Liver (tissue), 3 donors: ENCODE results near the gene GPATCH3.

Experiments used
- EGR1 ChIP-seq, 2 donors: IDR thresholded peaks; 2 replicates each; pipeline ENCODE4 v1.6.1; 2016 to 2018; ENCODE audit warnings: antibody characterized with exemption in 2 of 2, low read depth in 2 of 2
- FOXA1 ChIP-seq: IDR thresholded peaks from 2 replicates; pipeline ENCODE4 v1.6.1; 2016; ENCODE audit warnings: antibody characterized with exemption
- GABPA ChIP-seq, 2 donors: IDR thresholded peaks in 1 of 2; conservative IDR thresholded peaks in 1 of 2; 2 replicates each; pipeline ENCODE4 v1.6.1; 2016; ENCODE audit warnings: antibody characterized with exemption in 2 of 2, mild to moderate bottlenecking in 1 of 2, moderate library complexity in 1 of 2
- HNF4A ChIP-seq, 2 donors: conservative IDR thresholded peaks; 2 replicates each; pipeline ENCODE4 v1.6.1; 2016; ENCODE audit warnings: antibody characterized with exemption in 2 of 2, mild to moderate bottlenecking in 2 of 2
- JUND ChIP-seq, 2 donors: IDR thresholded peaks; 2 replicates each; pipeline ENCODE4 v1.6.1; 2016; ENCODE audit warnings: antibody characterized with exemption in 2 of 2
- NR2F2 ChIP-seq: IDR thresholded peaks from 2 replicates; pipeline ENCODE4 v1.6.1; 2016; ENCODE audit warnings: antibody characterized with exemption
- SP1 ChIP-seq: IDR thresholded peaks from 2 replicates; pipeline ENCODE4 v1.6.1; 2018; ENCODE audit warnings: antibody characterized with exemption, mild to moderate bottlenecking
- TAF1 ChIP-seq: conservative IDR thresholded peaks from 2 replicates; pipeline ENCODE4 v1.6.1; 2016; ENCODE audit warnings: antibody characterized with exemption, mild to moderate bottlenecking
- TF ChIP-seq, protein P1 (sequence below): fragments of 150-350 bp; IDR thresholded peaks from 2 replicates; pipeline ENCODE4 v1.5.1; 2017; ENCODE audit warnings: improper control_type of control experiment, low read depth, low read length; ENCODE audit not compliant: missing input control
- TF ChIP-seq, protein P2 (sequence below): IDR thresholded peaks from 2 replicates; pipeline ENCODE4 v1.6.1; 2016; ENCODE audit warnings: antibody characterized with exemption, mild to moderate bottlenecking
- TF ChIP-seq, protein P3 (sequence below): IDR thresholded peaks from 2 replicates; pipeline ENCODE4 v1.6.1; 2016; ENCODE audit warnings: antibody characterized with exemption
- TF ChIP-seq, protein P4 (sequence below): IDR thresholded peaks from 2 replicates; pipeline ENCODE4 v1.6.1; 2016; ENCODE audit warnings: antibody characterized with exemption
- TF ChIP-seq, protein P5 (sequence below): IDR thresholded peaks from 2 replicates; pipeline ENCODE4 v1.6.1; 2016; ENCODE audit warnings: antibody characterized with exemption
- donor health status: healthy.
- donor health status: healthy.

DNA sequence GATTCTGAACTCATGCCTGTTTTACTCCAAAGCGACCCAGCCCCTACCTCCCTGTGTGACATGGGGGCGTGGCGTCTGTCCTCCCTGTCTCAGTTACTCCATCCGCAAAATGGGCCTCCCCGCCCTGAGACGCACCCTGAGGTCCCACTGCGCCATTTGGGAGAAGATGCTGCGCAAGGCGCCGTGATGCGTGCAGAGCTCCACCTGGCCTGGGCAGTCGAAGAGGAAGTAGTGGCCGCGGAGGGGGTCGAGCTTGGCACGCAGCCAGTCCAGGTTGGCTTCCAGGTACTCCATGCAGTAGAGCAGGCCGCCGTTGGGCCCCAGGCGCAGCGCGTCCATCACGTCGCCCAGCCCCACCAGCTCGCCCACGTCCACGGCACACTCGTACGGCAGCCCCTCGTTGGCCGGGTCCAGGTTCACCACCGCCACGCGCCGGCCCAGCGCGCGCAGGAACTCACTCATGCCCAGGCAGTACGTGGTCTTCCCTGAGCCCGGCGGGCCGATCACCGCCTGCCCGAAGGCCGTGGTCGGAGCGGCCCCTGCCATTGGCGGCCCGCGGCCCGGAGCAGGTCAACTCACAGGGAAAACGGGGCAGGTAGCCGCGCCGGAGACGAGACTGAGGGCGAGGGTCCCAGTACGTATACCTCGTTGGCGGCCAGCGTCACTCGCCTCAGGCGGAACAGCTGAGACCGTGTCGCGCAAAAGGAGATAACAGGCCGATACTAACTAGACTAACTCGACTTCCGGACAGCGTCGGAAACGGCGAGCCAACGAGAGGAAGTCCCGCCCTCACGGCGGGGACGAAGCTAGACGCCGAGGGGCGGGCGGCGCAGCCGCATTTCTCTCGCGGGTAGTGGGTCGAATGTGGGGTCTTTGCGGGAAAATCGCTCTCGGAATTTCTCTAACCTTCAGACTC, 10.5 kb downstream of the GPATCH3 start, which contains the start of gene GPN2:
- TF ChIP-seq, protein P1, sequence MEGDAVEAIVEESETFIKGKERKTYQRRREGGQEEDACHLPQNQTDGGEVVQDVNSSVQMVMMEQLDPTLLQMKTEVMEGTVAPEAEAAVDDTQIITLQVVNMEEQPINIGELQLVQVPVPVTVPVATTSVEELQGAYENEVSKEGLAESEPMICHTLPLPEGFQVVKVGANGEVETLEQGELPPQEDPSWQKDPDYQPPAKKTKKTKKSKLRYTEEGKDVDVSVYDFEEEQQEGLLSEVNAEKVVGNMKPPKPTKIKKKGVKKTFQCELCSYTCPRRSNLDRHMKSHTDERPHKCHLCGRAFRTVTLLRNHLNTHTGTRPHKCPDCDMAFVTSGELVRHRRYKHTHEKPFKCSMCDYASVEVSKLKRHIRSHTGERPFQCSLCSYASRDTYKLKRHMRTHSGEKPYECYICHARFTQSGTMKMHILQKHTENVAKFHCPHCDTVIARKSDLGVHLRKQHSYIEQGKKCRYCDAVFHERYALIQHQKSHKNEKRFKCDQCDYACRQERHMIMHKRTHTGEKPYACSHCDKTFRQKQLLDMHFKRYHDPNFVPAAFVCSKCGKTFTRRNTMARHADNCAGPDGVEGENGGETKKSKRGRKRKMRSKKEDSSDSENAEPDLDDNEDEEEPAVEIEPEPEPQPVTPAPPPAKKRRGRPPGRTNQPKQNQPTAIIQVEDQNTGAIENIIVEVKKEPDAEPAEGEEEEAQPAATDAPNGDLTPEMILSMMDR = no peak
- TF ChIP-seq, protein P2, sequence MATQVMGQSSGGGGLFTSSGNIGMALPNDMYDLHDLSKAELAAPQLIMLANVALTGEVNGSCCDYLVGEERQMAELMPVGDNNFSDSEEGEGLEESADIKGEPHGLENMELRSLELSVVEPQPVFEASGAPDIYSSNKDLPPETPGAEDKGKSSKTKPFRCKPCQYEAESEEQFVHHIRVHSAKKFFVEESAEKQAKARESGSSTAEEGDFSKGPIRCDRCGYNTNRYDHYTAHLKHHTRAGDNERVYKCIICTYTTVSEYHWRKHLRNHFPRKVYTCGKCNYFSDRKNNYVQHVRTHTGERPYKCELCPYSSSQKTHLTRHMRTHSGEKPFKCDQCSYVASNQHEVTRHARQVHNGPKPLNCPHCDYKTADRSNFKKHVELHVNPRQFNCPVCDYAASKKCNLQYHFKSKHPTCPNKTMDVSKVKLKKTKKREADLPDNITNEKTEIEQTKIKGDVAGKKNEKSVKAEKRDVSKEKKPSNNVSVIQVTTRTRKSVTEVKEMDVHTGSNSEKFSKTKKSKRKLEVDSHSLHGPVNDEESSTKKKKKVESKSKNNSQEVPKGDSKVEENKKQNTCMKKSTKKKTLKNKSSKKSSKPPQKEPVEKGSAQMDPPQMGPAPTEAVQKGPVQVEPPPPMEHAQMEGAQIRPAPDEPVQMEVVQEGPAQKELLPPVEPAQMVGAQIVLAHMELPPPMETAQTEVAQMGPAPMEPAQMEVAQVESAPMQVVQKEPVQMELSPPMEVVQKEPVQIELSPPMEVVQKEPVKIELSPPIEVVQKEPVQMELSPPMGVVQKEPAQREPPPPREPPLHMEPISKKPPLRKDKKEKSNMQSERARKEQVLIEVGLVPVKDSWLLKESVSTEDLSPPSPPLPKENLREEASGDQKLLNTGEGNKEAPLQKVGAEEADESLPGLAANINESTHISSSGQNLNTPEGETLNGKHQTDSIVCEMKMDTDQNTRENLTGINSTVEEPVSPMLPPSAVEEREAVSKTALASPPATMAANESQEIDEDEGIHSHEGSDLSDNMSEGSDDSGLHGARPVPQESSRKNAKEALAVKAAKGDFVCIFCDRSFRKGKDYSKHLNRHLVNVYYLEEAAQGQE = peak; percentile 78
- TF ChIP-seq GABPA (IDR thresholded peaks at IDR 0.05 in 1 of 2, conservative IDR thresholded peaks at IDR 0.05 in 1 of 2) = peak; percentile 76 to 95
- TF ChIP-seq SP1 = no peak
- TF ChIP-seq, protein P3, sequence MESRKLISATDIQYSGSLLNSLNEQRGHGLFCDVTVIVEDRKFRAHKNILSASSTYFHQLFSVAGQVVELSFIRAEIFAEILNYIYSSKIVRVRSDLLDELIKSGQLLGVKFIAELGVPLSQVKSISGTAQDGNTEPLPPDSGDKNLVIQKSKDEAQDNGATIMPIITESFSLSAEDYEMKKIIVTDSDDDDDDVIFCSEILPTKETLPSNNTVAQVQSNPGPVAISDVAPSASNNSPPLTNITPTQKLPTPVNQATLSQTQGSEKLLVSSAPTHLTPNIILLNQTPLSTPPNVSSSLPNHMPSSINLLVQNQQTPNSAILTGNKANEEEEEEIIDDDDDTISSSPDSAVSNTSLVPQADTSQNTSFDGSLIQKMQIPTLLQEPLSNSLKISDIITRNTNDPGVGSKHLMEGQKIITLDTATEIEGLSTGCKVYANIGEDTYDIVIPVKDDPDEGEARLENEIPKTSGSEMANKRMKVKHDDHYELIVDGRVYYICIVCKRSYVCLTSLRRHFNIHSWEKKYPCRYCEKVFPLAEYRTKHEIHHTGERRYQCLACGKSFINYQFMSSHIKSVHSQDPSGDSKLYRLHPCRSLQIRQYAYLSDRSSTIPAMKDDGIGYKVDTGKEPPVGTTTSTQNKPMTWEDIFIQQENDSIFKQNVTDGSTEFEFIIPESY = peak; percentile 89
- TF ChIP-seq, protein P4, sequence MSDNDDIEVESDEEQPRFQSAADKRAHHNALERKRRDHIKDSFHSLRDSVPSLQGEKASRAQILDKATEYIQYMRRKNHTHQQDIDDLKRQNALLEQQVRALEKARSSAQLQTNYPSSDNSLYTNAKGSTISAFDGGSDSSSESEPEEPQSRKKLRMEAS = peak; percentile 64
- TF ChIP-seq JUND (IDR thresholded peaks at IDR 0.05) = no peak
- no peak for TF ChIP-seq NR2F2
- TF ChIP-seq EGR1 (IDR thresholded peaks at IDR 0.05; ENCODE audit: low read depth in 2 of 2) = no peak
- peak; percentile 40 for TF ChIP-seq TAF1
- no peak for TF ChIP-seq HNF4A (conservative IDR thresholded peaks at IDR 0.05)
- TF ChIP-seq, protein P5, sequence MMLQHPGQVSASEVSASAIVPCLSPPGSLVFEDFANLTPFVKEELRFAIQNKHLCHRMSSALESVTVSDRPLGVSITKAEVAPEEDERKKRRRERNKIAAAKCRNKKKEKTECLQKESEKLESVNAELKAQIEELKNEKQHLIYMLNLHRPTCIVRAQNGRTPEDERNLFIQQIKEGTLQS = no peak
- TF ChIP-seq FOXA1 = no peak
